Measurements from ENCODE around the gene HLA-DMB.

Gene HLA-DMB

GRCh38 chr6:32960563-32960962 is 19.7 kb upstream of the HLA-DMB start:
- H3K9ac ChIP-seq (ENCODE audit: low read length in 2 of 2): no peak overlapping the region
- no peak overlapping the region for H3K27ac ChIP-seq (ENCODE audit: low read length)
- H3K27me3 ChIP-seq (ENCODE audit: control insufficient read depth in 1 of 2, insufficient read depth in 2 of 2, low read length in 2 of 2): no peaks in the 10 kb centered on the region
- no peak overlapping the region for H3K4me3 ChIP-seq (ENCODE audit: low read length in 2 of 2)
- H3K9me3 ChIP-seq (ENCODE audit: control insufficient read depth in 2 of 2, low read length in 2 of 2): no peaks in the 10 kb centered on the region
- H3K36me3 ChIP-seq (ENCODE audit: control insufficient read depth in 2 of 2, insufficient read depth in 2 of 2, low read length in 2 of 2): no peaks in the 10 kb centered on the region
- H3K4me1 ChIP-seq (ENCODE audit: control insufficient read depth, insufficient read depth, low read length): no peaks in the 10 kb centered on the region

DNA sequence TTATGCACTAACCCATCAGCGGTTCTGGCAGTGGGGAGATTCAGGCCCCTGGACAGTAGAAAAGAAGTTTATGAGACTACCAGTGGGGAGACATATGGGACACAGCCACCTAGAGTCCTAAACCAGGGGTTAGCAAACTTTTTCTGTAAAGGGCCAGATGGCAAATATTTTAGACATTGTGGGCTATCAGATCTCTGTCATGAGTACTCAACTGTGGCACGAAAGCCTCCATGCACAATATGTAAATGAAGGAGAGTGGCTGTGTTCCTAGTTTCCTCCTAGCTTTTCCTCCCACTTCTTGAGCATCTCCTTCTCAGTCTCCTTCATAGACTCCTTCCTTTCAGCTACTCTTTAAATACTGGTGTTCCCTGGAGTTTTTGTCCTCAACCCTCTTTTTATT is 15.3 kb upstream of the HLA-DMB start:
- H3K4me3 ChIP-seq (ENCODE audit: low read length in 2 of 2): no peak overlapping the region
- no peaks in the 10 kb centered on the region for H3K27me3 ChIP-seq (ENCODE audit: control insufficient read depth in 1 of 2, insufficient read depth in 2 of 2, low read length in 2 of 2)
- no peaks in the 10 kb centered on the region for H3K36me3 ChIP-seq (ENCODE audit: control insufficient read depth in 2 of 2, insufficient read depth in 2 of 2, low read length in 2 of 2)

GRCh38 chr6:32954986-32955802 is 14.4 kb upstream of the HLA-DMB start:
- Histone ChIP-seq H3K4me3 (ENCODE audit: low read length in 2 of 2) (no peak overlapping the region), H3K9me3 (ENCODE audit: control insufficient read depth in 2 of 2, low read length in 2 of 2) (no peaks in the 10 kb centered on the region), H3K36me3 (ENCODE audit: control insufficient read depth in 2 of 2, insufficient read depth in 2 of 2, low read length in 2 of 2) (no peaks in the 10 kb centered on the region), H3K4me1 (ENCODE audit: control insufficient read depth, insufficient read depth, low read length) (peaks cover 14% of the 10 kb centered on the region), H3K9ac (ENCODE audit: low read length in 2 of 2) (no peak overlapping the region), H3K27ac (ENCODE audit: low read length) (no peak overlapping the region), H3K27me3 (ENCODE audit: control insufficient read depth in 1 of 2, insufficient read depth in 2 of 2, low read length in 2 of 2) (no peaks in the 10 kb centered on the region)

More for the DNA sequence above, 15.3 kb upstream of the HLA-DMB start:
- no peaks in the 10 kb centered on the region for H3K9me3 ChIP-seq (ENCODE audit: control insufficient read depth in 2 of 2, low read length in 2 of 2)
- no peak overlapping the region for H3K9ac ChIP-seq (ENCODE audit: low read length in 2 of 2)
- H3K4me1 ChIP-seq (ENCODE audit: control insufficient read depth, insufficient read depth, low read length): peaks cover 14% of the 10 kb centered on the region
- H3K27ac ChIP-seq (ENCODE audit: low read length): no peak overlapping the region

DNA sequence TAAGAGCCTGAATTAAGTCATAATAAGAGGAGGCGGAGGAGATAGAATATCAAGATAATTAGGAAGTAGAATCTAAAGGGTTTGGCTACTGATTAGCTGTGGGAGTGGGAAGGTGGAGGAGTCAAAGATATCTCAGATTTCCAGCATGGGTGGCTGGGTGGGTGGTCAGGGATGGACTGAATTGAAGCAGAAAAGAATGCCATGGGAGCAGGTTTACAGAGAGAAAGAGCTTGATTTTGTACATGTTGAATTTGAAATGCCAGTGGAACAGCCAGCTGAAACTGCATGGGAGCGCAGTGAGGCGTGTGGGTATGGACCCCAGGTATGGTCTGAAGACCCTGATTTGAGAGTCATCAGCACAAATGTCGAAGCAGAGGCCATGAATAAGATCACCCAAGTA is 13.4 kb upstream of the HLA-DMB start:
- Histone ChIP-seq H3K4me1 (ENCODE audit: control insufficient read depth, insufficient read depth, low read length) (peaks cover 14% of the 10 kb centered on the region), H3K9ac (ENCODE audit: low read length in 2 of 2) (no peak overlapping the region), H3K27ac (ENCODE audit: low read length) (no peak overlapping the region), H3K27me3 (ENCODE audit: control insufficient read depth in 1 of 2, insufficient read depth in 2 of 2, low read length in 2 of 2) (no peaks in the 10 kb centered on the region), H3K4me3 (ENCODE audit: low read length in 2 of 2) (no peak overlapping the region), H3K36me3 (ENCODE audit: control insufficient read depth in 2 of 2, insufficient read depth in 2 of 2, low read length in 2 of 2) (no peaks in the 10 kb centered on the region), H3K9me3 (ENCODE audit: control insufficient read depth in 2 of 2, low read length in 2 of 2) (no peaks in the 10 kb centered on the region)

GRCh38 chr6:32953775-32954174 is 12.9 kb upstream of the HLA-DMB start:
- no peaks in the 10 kb centered on the region for H3K9me3 ChIP-seq (ENCODE audit: control insufficient read depth in 2 of 2, low read length in 2 of 2)
- no peak overlapping the region for H3K9ac ChIP-seq (ENCODE audit: low read length in 2 of 2)
- H3K36me3 ChIP-seq (ENCODE audit: control insufficient read depth in 2 of 2, insufficient read depth in 2 of 2, low read length in 2 of 2): no peaks in the 10 kb centered on the region
- H3K27ac ChIP-seq (ENCODE audit: low read length): no peak overlapping the region
- no peaks in the 10 kb centered on the region for H3K27me3 ChIP-seq (ENCODE audit: control insufficient read depth in 1 of 2, insufficient read depth in 2 of 2, low read length in 2 of 2)
- H3K4me3 ChIP-seq (ENCODE audit: low read length in 2 of 2): no peak overlapping the region
- peaks cover 14% of the 10 kb centered on the region for H3K4me1 ChIP-seq (ENCODE audit: control insufficient read depth, insufficient read depth, low read length)

DNA sequence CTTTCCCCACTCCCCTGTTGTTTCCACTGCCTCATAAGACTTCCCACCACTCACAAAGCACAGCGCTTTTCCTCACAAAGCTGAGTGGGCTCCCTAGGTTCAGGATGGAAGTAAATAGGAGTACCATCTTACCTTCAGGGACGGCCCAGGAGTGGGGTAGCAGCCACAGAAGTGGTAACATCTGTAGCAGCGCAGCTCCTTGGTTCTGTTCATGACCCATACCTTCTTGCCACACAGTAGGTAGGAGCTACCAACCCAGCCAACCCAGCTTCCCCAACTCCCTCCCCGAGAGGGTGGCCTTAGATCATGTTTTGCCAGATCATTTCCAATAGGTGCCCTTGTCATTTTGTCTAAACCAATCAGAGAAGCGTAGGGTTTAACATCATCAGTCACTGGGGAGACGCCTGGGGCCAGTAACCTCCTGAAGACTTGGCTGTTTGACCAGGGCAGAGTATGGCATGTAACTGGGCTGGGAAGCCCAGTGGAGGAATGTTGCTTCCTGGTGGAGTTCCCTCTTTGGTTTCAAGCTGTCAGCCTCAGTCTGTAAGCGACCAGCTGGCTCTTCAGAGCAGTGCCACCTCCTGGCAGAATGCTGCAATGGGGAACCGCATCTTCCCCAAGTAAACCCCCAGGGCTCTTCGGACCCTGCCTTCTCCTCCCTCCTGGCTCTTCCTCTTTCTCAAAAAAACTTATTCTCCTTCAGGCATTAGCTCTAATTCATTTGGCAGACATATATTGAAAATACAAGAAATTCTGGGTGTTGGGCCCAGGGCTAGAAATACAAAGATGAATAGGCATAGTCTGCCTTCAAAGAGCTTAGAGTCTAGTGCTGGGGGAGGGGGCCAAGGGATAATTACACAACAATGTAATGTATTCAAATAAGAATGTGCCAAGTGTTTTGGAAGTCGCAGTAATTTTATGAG is 12.2 kb upstream of the HLA-DMB start, which contains the start of gene HLA-DMA:
TSS of gene HLA-DMA (minus strand) at position 281 of the 923 bp plus-strand sequence. CDS start at position 220, 61 bp downstream.
- Histone ChIP-seq H3K9ac (ENCODE audit: low read length in 2 of 2) (peak within 1 kb of the TSS; percentile 3 to 58), H3K4me1 (ENCODE audit: control insufficient read depth, insufficient read depth, low read length) (peaks cover 14% of the 10 kb centered on the region), H3K27ac (ENCODE audit: low read length) (peak within 1 kb of the TSS; percentile 87)

DNA sequence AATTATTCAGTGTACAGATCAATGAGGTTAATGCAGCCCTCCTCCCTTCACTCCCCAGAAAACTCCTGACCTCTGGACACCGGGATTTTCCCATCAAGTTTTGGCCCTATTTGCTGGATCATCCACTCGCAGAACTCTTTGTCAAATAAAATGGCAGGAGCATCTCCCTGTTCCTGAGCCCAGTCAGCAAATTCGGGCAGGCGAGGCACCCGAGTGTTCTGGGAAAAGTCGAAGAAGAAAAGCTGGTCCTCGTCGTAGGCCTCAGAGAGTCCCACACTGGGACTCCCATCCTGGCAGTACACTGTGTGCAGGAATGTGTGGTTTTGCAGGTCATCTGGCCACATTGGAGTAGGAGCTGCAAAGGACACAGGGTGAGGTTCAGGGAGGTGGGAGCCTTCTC is 9.6 kb upstream of the HLA-DMB start:
- H3K9me3 ChIP-seq (ENCODE audit: control insufficient read depth in 2 of 2, low read length in 2 of 2): no peaks in the 10 kb centered on the region
- no peak overlapping the region for H3K9ac ChIP-seq (ENCODE audit: low read length in 2 of 2)
- H3K27ac ChIP-seq (ENCODE audit: low read length): no peak overlapping the region
- H3K36me3 ChIP-seq (ENCODE audit: control insufficient read depth in 2 of 2, insufficient read depth in 2 of 2, low read length in 2 of 2): no peaks in the 10 kb centered on the region
- no peaks in the 10 kb centered on the region for H3K27me3 ChIP-seq (ENCODE audit: control insufficient read depth in 1 of 2, insufficient read depth in 2 of 2, low read length in 2 of 2)
- H3K4me1 ChIP-seq (ENCODE audit: control insufficient read depth, insufficient read depth, low read length): peaks cover 14% of the 10 kb centered on the region
- no peak overlapping the region for H3K4me3 ChIP-seq (ENCODE audit: low read length in 2 of 2)

More for the DNA sequence above, 12.2 kb upstream of the HLA-DMB start, which contains the start of gene HLA-DMA:
- Histone ChIP-seq H3K27me3 (ENCODE audit: control insufficient read depth in 1 of 2, insufficient read depth in 2 of 2, low read length in 2 of 2) (no peaks in the 10 kb centered on the region), H3K36me3 (ENCODE audit: control insufficient read depth in 2 of 2, insufficient read depth in 2 of 2, low read length in 2 of 2) (no peaks in the 10 kb centered on the region), H3K9me3 (ENCODE audit: control insufficient read depth in 2 of 2, low read length in 2 of 2) (no peaks in the 10 kb centered on the region), H3K4me3 (ENCODE audit: low read length in 2 of 2) (peak within 1 kb of the TSS; percentile 3 to 68)

- no peak overlapping the region for H3K9ac ChIP-seq (ENCODE audit: low read length in 2 of 2)
- no peaks in the 10 kb centered on the region for H3K36me3 ChIP-seq (ENCODE audit: control insufficient read depth in 2 of 2, insufficient read depth in 2 of 2, low read length in 2 of 2)
- no peak overlapping the region for H3K27ac ChIP-seq (ENCODE audit: low read length)
- H3K4me1 ChIP-seq (ENCODE audit: control insufficient read depth, insufficient read depth, low read length): peaks cover 14% of the 10 kb centered on the region
- no peaks in the 10 kb centered on the region for H3K9me3 ChIP-seq (ENCODE audit: control insufficient read depth in 2 of 2, low read length in 2 of 2)
- no peaks in the 10 kb centered on the region for H3K27me3 ChIP-seq (ENCODE audit: control insufficient read depth in 1 of 2, insufficient read depth in 2 of 2, low read length in 2 of 2)
- H3K4me3 ChIP-seq (ENCODE audit: low read length in 2 of 2): no peak overlapping the region
Observed at GRCh38 chr6:32950010-32950409, 9.2 kb upstream of the HLA-DMB start.

DNA sequence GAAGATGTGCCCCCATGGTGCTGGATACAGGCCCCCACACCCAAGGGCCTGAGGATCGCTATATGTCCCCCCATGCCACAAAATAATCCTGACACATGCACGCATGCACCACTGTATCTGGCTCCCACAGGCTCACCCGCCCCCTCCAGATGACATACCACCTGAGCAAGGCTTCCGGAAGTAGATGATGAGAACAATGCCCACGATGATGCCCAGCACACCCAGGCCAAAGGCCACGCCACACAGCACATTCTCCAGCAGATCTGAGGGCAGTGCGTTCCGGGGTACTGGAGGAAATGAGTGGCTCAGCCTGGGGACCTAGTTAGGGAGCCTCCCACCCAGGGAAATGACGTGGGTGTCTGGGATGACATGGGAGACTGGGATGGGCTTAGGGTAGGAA is 8.3 kb upstream of the HLA-DMB start:
- H3K9me3 ChIP-seq (ENCODE audit: control insufficient read depth in 2 of 2, low read length in 2 of 2): no peaks in the 10 kb centered on the region
- peaks cover 10% of the 10 kb centered on the region for H3K4me1 ChIP-seq (ENCODE audit: control insufficient read depth, insufficient read depth, low read length)
- H3K9ac ChIP-seq (ENCODE audit: low read length in 2 of 2): no peak overlapping the region
- H3K27ac ChIP-seq (ENCODE audit: low read length): no peak overlapping the region
- H3K36me3 ChIP-seq (ENCODE audit: control insufficient read depth in 2 of 2, insufficient read depth in 2 of 2, low read length in 2 of 2): no peaks in the 10 kb centered on the region
- no peaks in the 10 kb centered on the region for H3K27me3 ChIP-seq (ENCODE audit: control insufficient read depth in 1 of 2, insufficient read depth in 2 of 2, low read length in 2 of 2)
- H3K4me3 ChIP-seq (ENCODE audit: low read length in 2 of 2): no peak overlapping the region

DNA sequence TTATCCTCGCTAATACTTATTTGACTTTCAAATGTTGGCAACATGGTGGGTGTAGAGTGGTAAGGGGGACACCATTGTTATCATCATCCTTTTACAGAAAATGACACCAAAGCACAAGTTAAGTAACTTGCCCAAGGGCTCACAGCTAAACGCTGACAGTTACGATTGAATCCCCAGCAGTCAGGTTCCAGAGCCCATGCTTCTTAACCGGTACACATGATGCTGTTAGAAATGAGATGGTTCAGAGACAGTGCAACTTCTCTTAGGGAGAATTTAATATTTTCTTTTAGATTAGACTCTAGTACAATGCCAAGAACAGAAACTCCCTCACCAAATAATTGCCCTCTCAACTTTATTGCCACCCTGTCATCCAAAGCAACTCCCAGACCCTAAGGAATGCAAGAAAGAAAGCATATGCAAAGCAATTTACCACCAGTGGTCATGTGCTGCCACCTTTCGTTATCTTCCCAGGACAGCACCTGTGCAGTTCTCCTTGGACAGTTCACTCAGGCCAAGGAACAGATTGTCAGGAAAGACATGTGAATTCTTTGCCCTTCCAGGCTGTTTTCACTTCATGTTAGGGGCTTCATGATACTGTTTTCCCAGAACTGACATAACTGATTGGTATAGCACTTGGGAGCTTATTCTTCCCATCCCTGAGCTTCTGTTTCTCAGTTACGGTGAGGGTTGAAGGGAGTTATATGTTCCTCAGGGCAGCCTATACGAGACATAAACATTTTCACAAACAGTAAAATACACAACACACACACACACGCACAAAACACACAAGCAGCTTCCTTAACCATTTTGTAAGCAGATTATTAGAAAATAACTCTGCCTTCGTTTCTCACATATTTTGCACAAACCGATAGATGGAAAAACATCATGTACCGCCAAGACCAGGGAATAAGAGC is 7.0 kb upstream of the HLA-DMB start:
- Histone ChIP-seq H3K27ac (ENCODE audit: low read length) (no peak overlapping the region), H3K9me3 (ENCODE audit: control insufficient read depth in 2 of 2, low read length in 2 of 2) (no peaks in the 10 kb centered on the region), H3K4me1 (ENCODE audit: control insufficient read depth, insufficient read depth, low read length) (peaks cover 6% of the 10 kb centered on the region), H3K9ac (ENCODE audit: low read length in 2 of 2) (no peak overlapping the region), H3K36me3 (ENCODE audit: control insufficient read depth in 2 of 2, insufficient read depth in 2 of 2, low read length in 2 of 2) (no peaks in the 10 kb centered on the region), H3K4me3 (ENCODE audit: low read length in 2 of 2) (no peak overlapping the region), H3K27me3 (ENCODE audit: control insufficient read depth in 1 of 2, insufficient read depth in 2 of 2, low read length in 2 of 2) (no peaks in the 10 kb centered on the region)
